Suprapubic skin (tissue), 4 donors: ENCODE results near the gene CD99L2. TPM values are rescaled to one million over a fixed set of nuclear protein-coding genes. Genes with fewer than 3 reads are reported as not detected.

ENCODE experiments used
- DNase-seq, 2 donors: peaks; one replicate each; pipeline ENCODE4 v3.0.0-alpha.2; 2019; ENCODE audit warnings: low spot score in 2 of 2
- H3K27ac ChIP-seq: fragments of 200-600 bp; sonication (generic); one replicate; pipeline ENCODE4 v1.5.1; 2019
- H3K27me3 ChIP-seq: fragments of 200-600 bp; sonication (generic); one replicate; pipeline ENCODE4 v1.5.1; 2019
- H3K36me3 ChIP-seq: fragments of 200-600 bp; sonication (generic); one replicate; pipeline ENCODE4 v1.5.1; 2019
- H3K4me1 ChIP-seq: fragments of 200-600 bp; sonication (generic); one replicate; pipeline ENCODE4 v1.5.1; 2019
- H3K4me3 ChIP-seq: fragments of 200-600 bp; sonication (generic); one replicate; pipeline ENCODE4 v1.5.1; 2019; ENCODE audit warnings: mild to moderate bottlenecking
- H3K9me3 ChIP-seq: fragments of 200-600 bp; sonication (generic); one replicate; pipeline ENCODE4 v1.5.1; 2019
- CTCF ChIP-seq, 2 donors: fragments of 200-600 bp in 1 of 2; fragments of 450-650 bp in 1 of 2; sonication (generic) in 1 of 2; IDR thresholded peaks; one replicate each; pipeline ENCODE4 v1.5.1; 2016 to 2019; ENCODE audit warnings: antibody characterized with exemption in 2 of 2, mild to moderate bottlenecking in 1 of 2, moderate library complexity in 1 of 2
- EP300 ChIP-seq: sonication (generic); formaldehyde crosslinking; IDR thresholded peaks from one replicate; pipeline ENCODE4 v1.6.1; 2017; ENCODE audit warnings: antibody characterized with exemption
- POLR2A ChIP-seq, 2 donors: fragments of 450-650 bp; IDR thresholded peaks; one replicate each; pipeline ENCODE4 v1.6.1; 2017; ENCODE audit warnings: antibody characterized with exemption in 2 of 2, mild to moderate bottlenecking in 2 of 2, moderate library complexity in 2 of 2
- POLR2AphosphoS5 ChIP-seq, 3 donors: sonication (generic); formaldehyde crosslinking; IDR thresholded peaks; one replicate each; pipeline ENCODE4 v1.6.1; 2017; ENCODE audit warnings: antibody characterized with exemption in 3 of 3
- WGBS: methylation state at CpG from one replicate; pipeline ENCODE4 v1.1.5; 2018; 5-methylcytosine and 5-hydroxymethylcytosine counted together
- total RNA-seq, 4 donors: library from RNA; depleted of rRNA; stranded (reverse); fragments of >200 nt; gene quantifications; one replicate each; pipeline ENCODE4 v1.1.0, GENCODE V29; 2016

The CD99L2 gene
- total RNA-seq, 4 donors from 2014 or later: 12.6 to 24.5 (median 18.7) TPM

- Histone ChIP-seq H3K27ac (no peak overlapping the region), H3K4me1 (no peaks in the 10 kb centered on the region), H3K36me3 (no peaks in the 10 kb centered on the region), H3K9me3 (no peaks in the 10 kb centered on the region), H3K27me3 (no peaks in the 10 kb centered on the region), H3K4me3 (no peak overlapping the region)
- 84% methylated on average over 2 of the region's 2 CpGs for WGBS
- no peak for DNase-seq
- no peak for TF ChIP-seq EP300
- TF ChIP-seq POLR2AphosphoS5 (IDR thresholded peaks at IDR 0.05): no peak
- TF ChIP-seq POLR2A (IDR thresholded peaks at IDR 0.05): no peak
- TF ChIP-seq CTCF (IDR thresholded peaks at IDR 0.05): no peak
Measured at GRCh38 chrX:150805736-150806135, 92.7 kb downstream of the CD99L2 start.

- Histone ChIP-seq H3K4me1 (no peaks in the 10 kb centered on the region), H3K4me3 (no peak overlapping the region), H3K27ac (no peak overlapping the region), H3K36me3 (peaks cover 28% of the 10 kb centered on the region), H3K27me3 (no peaks in the 10 kb centered on the region), H3K9me3 (no peaks in the 10 kb centered on the region)
- TF ChIP-seq POLR2AphosphoS5 (IDR thresholded peaks at IDR 0.05) (no peak), EP300 (no peak), CTCF (IDR thresholded peaks at IDR 0.05) (no peak), POLR2A (IDR thresholded peaks at IDR 0.05) (no peak)
- DNase-seq: no peak
- 77% methylated on average over 5 of the region's 5 CpGs for WGBS
Measured at GRCh38 chrX:150792949-150793527, 105.4 kb downstream of the CD99L2 start.

GRCh38 chrX:150790021-150790420 lies 108.4 kb downstream of the CD99L2 start:
- TF ChIP-seq POLR2A (IDR thresholded peaks at IDR 0.05): no peak
- no peak for TF ChIP-seq CTCF (IDR thresholded peaks at IDR 0.05)
- TF ChIP-seq EP300: no peak
- TF ChIP-seq POLR2AphosphoS5 (IDR thresholded peaks at IDR 0.05): no peak
- 100% methylated on average over 1 of the region's 1 CpG for WGBS
- no peaks in the 10 kb centered on the region for H3K4me1 ChIP-seq
- H3K36me3 ChIP-seq: peaks cover 24% of the 10 kb centered on the region
- no peak overlapping the region for H3K27ac ChIP-seq
- no peaks in the 10 kb centered on the region for H3K27me3 ChIP-seq
- no peak for DNase-seq
- no peaks in the 10 kb centered on the region for H3K9me3 ChIP-seq
- H3K4me3 ChIP-seq: no peak overlapping the region

GRCh38 chrX:150781677-150782076 lies 116.8 kb downstream of the CD99L2 start:
- 80% methylated on average over 8 of the region's 10 CpGs for WGBS
- Histone ChIP-seq H3K27ac (no peak overlapping the region), H3K36me3 (no peaks in the 10 kb centered on the region), H3K9me3 (no peaks in the 10 kb centered on the region), H3K4me1 (no peaks in the 10 kb centered on the region), H3K4me3 (no peak overlapping the region), H3K27me3 (no peaks in the 10 kb centered on the region)
- DNase-seq: no peak
- no peak for TF ChIP-seq CTCF (IDR thresholded peaks at IDR 0.05)
- no peak for TF ChIP-seq EP300
- no peak for TF ChIP-seq POLR2AphosphoS5 (IDR thresholded peaks at IDR 0.05)
- TF ChIP-seq POLR2A (IDR thresholded peaks at IDR 0.05): no peak

GRCh38 chrX:150779385-150779784 lies 119.1 kb downstream of the CD99L2 start:
- TF ChIP-seq EP300: no peak
- no peak for TF ChIP-seq CTCF (IDR thresholded peaks at IDR 0.05)
- no peak for TF ChIP-seq POLR2A (IDR thresholded peaks at IDR 0.05)
- TF ChIP-seq POLR2AphosphoS5 (IDR thresholded peaks at IDR 0.05): no peak
- Histone ChIP-seq H3K36me3 (peaks cover 6% of the 10 kb centered on the region), H3K9me3 (no peaks in the 10 kb centered on the region), H3K27me3 (no peaks in the 10 kb centered on the region), H3K27ac (no peak overlapping the region), H3K4me1 (no peaks in the 10 kb centered on the region), H3K4me3 (no peak overlapping the region)
- DNase-seq: no peak
- WGBS: 73% methylated on average over 8 of the region's 8 CpGs
